Measurements from ENCODE around the gene PACS1.
"Not testable (repeated sequence)": the region's sequence is repeated elsewhere in the genome, so short reads cannot be mapped to it uniquely, and the experiment has no call there.

The PACS1 gene

DNA sequence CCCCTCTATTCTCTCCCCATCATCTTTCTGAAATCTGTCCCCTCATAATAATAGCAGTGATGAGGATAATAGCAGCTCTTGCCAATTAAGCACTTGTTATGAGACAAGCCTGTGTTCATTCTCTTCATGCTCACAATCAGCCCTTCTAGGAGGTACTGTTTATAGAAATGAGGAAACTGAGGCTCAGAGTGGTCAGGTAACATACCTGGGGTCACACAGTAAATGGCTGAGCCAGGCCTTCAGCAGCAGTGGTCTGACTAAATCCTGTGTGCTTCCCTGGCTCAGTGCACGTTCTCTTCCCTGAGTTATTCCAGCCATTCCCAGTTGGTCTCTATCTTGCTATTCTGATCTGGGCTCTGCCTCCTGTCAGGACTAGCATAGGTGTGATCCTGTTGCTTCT lies 204.1 kb downstream of the PACS1 start:
- POLR2A ChIA-PET: no interaction called here
- no peak for TF ChIP-seq PKNOX1 (IDR thresholded peaks at IDR 0.05)
- TF ChIP-seq FOXA1 (IDR thresholded peaks at IDR 0.05): no peak
- no peak for TF ChIP-seq SUZ12 (IDR thresholded peaks at IDR 0.05)
- no peak for TF ChIP-seq FOXM1 (IDR thresholded peaks at IDR 0.05; ENCODE audit: borderline replicate concordance)
- no peak for TF ChIP-seq BHLHE40 (IDR thresholded peaks at IDR 0.05; ENCODE audit: borderline replicate concordance)
- no peak for TF ChIP-seq NFRKB (IDR thresholded peaks at IDR 0.05)
- no peak for TF ChIP-seq ELF4 (IDR thresholded peaks at IDR 0.05)
- TF ChIP-seq FOXK2 (IDR thresholded peaks at IDR 0.05): no peak
- no peak for TF ChIP-seq L3MBTL2 (conservative IDR thresholded peaks at IDR 0.05)
- TF ChIP-seq ARNT (IDR thresholded peaks at IDR 0.05): no peak
- no peak for TF ChIP-seq ZNF384 (IDR thresholded peaks at IDR 0.05)
- no peak for TF ChIP-seq HDGF (IDR thresholded peaks at IDR 0.05; ENCODE audit: borderline replicate concordance)
- no peak for TF ChIP-seq TARDBP (IDR thresholded peaks at IDR 0.05)
- no peak for TF ChIP-seq SP1 (IDR thresholded peaks at IDR 0.05)
- TF ChIP-seq CTBP1 (IDR thresholded peaks at IDR 0.05; ENCODE audit: borderline replicate concordance): no peak
- TF ChIP-seq LEF1 (IDR thresholded peaks at IDR 0.05; ENCODE audit: borderline replicate concordance): no peak
- CTCF ChIA-PET: no interaction called here
- DNase-seq (ENCODE audit: extremely low spot score): no peak

GRCh38 chr11:66275396-66275795 lies 205.3 kb downstream of the PACS1 start:
- no peak for DNase-seq (ENCODE audit: extremely low spot score)
- ChIA-PET POLR2A (no interaction called here), CTCF (no interaction called here)
- TF ChIP-seq HDGF (IDR thresholded peaks at IDR 0.05; ENCODE audit: borderline replicate concordance): no peak
- TF ChIP-seq FOXA1 (IDR thresholded peaks at IDR 0.05): no peak
- TF ChIP-seq FOXK2 (IDR thresholded peaks at IDR 0.05): no peak
- TF ChIP-seq BHLHE40 (IDR thresholded peaks at IDR 0.05; ENCODE audit: borderline replicate concordance): no peak
- TF ChIP-seq NFRKB (IDR thresholded peaks at IDR 0.05): no peak
- TF ChIP-seq L3MBTL2 (conservative IDR thresholded peaks at IDR 0.05): no peak
- TF ChIP-seq ELF4 (IDR thresholded peaks at IDR 0.05): no peak
- TF ChIP-seq SUZ12 (IDR thresholded peaks at IDR 0.05): no peak
- no peak for TF ChIP-seq ZNF384 (IDR thresholded peaks at IDR 0.05)
- TF ChIP-seq ARNT (IDR thresholded peaks at IDR 0.05): no peak

GRCh38 chr11:66275984-66276612 lies 206.0 kb downstream of the PACS1 start:
- ChIA-PET POLR2A (interaction anchor here (2.4 kb wide), 1 partner anchor 8 kb away, joined by 12 read pairs; the partner anchor contains the start of gene RAB1B), CTCF (no interaction called here)
- TF ChIP-seq FOXM1 (IDR thresholded peaks at IDR 0.05; ENCODE audit: borderline replicate concordance) (no peak), PKNOX1 (IDR thresholded peaks at IDR 0.05) (no peak), FOXA1 (IDR thresholded peaks at IDR 0.05) (no peak), HDGF (IDR thresholded peaks at IDR 0.05; ENCODE audit: borderline replicate concordance) (no peak), L3MBTL2 (conservative IDR thresholded peaks at IDR 0.05) (no peak), LEF1 (IDR thresholded peaks at IDR 0.05; ENCODE audit: borderline replicate concordance) (no peak), ZNF384 (IDR thresholded peaks at IDR 0.05) (no peak), FOXK2 (IDR thresholded peaks at IDR 0.05) (no peak)
- DNase-seq (ENCODE audit: extremely low spot score): no peak

DNA sequence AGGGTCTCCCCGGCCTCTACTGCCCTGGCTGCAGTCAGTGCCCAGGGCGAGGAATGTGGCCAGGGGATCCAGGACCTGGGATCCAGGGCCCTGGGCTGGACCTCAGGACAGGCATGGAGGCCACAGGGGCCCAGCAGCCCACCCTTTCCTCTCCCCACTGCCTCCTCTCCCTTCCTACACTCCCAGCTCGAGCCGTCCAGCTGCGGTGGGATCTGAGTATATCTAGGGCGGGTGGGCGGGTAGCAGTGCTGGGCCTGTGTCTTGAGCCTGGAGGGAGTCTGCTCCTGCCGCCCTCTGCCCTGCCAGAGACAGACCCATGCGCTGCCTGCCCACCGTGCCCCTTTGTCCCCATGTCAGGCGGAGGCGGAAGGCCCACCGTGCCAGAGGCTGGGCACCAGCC lies 206.5 kb downstream of the PACS1 start:
- not testable (repeated sequence) for DNase-seq (ENCODE audit: extremely low spot score)
- POLR2A ChIA-PET: interaction anchor here (1.3 to 2.4 kb wide), 2 partner anchors 9 to 13 kb away, joined by 9 to 12 read pairs; partner anchors contain the start of genes RAB1B and YIF1A
- CTCF ChIA-PET: interaction anchor here (0.6 to 1.0 kb wide), 2 partner anchors 54 to 88 kb away, joined by 3 to 4 read pairs; no protein-coding TSS in a partner anchor

DNA sequence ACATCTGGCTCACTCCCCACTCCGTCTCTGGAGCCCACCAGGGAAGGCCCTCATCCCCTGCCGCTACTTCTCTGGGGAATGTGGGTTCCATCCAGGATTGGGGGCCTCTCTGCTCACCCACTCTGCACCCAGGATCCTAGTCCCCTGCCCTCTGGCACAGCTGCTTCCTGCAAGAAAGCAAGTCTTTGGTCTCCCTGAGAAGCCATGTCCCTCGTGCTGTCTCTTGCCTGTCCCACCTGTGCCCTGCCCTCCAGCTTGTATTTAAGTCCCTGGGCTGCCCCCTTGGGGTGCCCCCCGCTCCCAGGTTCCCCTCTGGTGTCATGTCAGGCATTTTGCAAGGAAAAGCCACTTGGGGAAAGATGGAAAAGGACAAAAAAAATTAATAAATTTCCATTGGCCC lies 207.0 kb downstream of the PACS1 start:
- CTCF ChIA-PET: interaction anchor here (0.6 to 1.0 kb wide), 2 partner anchors 55 to 88 kb away, joined by 3 to 4 read pairs; no protein-coding TSS in a partner anchor
- DNase-seq (ENCODE audit: extremely low spot score): not testable (repeated sequence)
- POLR2A ChIA-PET: interaction anchor here (1.3 to 2.4 kb wide), 2 partner anchors 9 to 12 kb away, joined by 9 to 12 read pairs; partner anchors contain the start of genes RAB1B and YIF1A

GRCh38 chr11:66277471-66278362 lies 207.6 kb downstream of the PACS1 start, which contains the start of gene CNIH2:
CNIH2 (plus strand) TSS chr11:66278175; CDS start chr11:66278457, 282 bp downstream.
- peak; percentile 71 for DNase-seq (ENCODE audit: extremely low spot score)
- TF ChIP-seq ARNT (IDR thresholded peaks at IDR 0.05): no peak
- TF ChIP-seq FOXM1 (IDR thresholded peaks at IDR 0.05; ENCODE audit: borderline replicate concordance): no peak
- POLR2A ChIA-PET: interaction anchor here (1.3 to 2.4 kb wide), 2 partner anchors 10 to 12 kb away, joined by 9 to 12 read pairs; partner anchors contain the start of genes RAB1B and YIF1A
- CTCF ChIA-PET: interaction anchor here (1.0 to 1.8 kb wide), 2 partner anchors 56 kb away, joined by 3 to 6 read pairs; no protein-coding TSS in a partner anchor

Data from HEK293T (cell line).